Adrenal gland (tissue), 5 donors: ENCODE results near the gene PLXNA4.

Source experiments
- POLR2A ChIP-seq, 2 donors: fragments of 450-650 bp; IDR thresholded peaks; one replicate each; pipeline ENCODE4 v1.6.1; 2017; ENCODE audit warnings: antibody characterized with exemption in 2 of 2, mild to moderate bottlenecking in 2 of 2, moderate library complexity in 1 of 2
- TF ChIP-seq, protein P1 (sequence below), 6 experiments: fragments of 450-650 bp in 4 of 6; fragments of 200-600 bp in 2 of 6; sonication (generic) in 1 of 6; IDR thresholded peaks; 1 replicate in 5 of 6; 2 replicates in 1 of 6; pipeline versions ENCODE4 v1.5.1 to v1.8.0; 2016 to 2021; ENCODE audit warnings: antibody characterized with exemption in 6 of 6, mild to moderate bottlenecking in 2 of 6, moderate library complexity in 1 of 6
- donor health status: DM: no; HTN: no; CAD: no.

DNA sequence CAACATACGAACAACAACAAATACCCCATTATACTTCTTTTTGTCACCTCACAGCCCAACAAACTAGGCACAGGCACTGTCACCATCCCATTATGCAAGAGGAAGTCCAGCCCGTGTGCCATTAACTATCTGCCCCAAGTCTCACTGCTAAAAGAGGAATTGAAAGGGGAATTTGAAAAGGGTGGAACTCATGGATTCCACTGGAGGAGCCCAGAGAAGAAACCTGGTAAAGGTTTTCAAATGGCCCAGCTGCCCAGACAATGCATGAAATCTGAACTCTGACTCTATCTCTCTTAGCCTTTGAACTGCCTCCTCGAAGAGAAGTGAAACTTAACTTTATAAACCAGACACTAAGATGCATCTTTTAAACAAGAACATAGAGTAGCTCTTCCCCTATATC is 130.0 kb downstream of the PLXNA4 start:
- TF ChIP-seq, protein P1, sequence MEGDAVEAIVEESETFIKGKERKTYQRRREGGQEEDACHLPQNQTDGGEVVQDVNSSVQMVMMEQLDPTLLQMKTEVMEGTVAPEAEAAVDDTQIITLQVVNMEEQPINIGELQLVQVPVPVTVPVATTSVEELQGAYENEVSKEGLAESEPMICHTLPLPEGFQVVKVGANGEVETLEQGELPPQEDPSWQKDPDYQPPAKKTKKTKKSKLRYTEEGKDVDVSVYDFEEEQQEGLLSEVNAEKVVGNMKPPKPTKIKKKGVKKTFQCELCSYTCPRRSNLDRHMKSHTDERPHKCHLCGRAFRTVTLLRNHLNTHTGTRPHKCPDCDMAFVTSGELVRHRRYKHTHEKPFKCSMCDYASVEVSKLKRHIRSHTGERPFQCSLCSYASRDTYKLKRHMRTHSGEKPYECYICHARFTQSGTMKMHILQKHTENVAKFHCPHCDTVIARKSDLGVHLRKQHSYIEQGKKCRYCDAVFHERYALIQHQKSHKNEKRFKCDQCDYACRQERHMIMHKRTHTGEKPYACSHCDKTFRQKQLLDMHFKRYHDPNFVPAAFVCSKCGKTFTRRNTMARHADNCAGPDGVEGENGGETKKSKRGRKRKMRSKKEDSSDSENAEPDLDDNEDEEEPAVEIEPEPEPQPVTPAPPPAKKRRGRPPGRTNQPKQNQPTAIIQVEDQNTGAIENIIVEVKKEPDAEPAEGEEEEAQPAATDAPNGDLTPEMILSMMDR (IDR thresholded peaks at IDR 0.05), result no peak
- TF ChIP-seq POLR2A (IDR thresholded peaks at IDR 0.05), result no peak
